ENCODE results near the gene LDLRAP1.

Gene LDLRAP1

DNA sequence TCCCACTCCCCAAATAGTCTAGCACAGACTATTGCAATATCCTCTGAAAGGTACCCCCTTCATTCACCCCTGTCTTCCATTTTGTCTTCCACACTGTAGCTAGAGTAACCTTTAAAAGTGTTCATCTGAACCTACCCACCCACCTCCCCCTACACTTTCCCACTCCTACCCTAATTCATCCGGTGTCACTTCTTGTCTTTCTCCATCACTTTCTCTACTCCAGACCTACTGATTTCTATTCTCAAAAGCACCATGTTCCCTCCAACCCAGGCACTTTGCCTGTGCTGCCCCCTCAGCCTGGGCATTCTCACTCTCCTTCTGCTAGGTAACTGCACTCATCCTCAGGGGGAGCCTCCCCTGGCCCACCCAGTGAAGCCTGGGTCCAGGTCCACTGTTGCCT, 68.4 kb downstream of the LDLRAP1 start:
- no peak for DNase-seq

DNA sequence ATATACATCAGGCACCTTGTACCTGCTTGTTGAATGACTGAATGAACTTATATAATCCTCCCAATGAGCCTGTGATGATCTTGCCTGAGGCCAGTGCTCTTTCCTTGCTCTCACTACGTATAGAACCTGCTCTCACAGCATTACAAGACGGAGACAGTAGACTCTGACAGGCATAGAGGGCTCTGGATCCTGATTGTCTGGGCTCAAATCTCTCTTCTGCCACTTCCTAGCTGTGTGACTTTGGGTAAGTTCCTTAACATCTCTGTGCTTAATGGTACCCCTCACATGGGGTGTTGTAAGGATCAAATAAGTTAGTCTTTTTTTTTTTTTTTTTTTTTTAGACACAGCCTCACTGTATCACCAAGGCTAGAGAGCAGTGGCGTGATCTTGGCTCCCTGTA, 69.0 kb downstream of the LDLRAP1 start:
- DNase-seq, result no peak

DNA sequence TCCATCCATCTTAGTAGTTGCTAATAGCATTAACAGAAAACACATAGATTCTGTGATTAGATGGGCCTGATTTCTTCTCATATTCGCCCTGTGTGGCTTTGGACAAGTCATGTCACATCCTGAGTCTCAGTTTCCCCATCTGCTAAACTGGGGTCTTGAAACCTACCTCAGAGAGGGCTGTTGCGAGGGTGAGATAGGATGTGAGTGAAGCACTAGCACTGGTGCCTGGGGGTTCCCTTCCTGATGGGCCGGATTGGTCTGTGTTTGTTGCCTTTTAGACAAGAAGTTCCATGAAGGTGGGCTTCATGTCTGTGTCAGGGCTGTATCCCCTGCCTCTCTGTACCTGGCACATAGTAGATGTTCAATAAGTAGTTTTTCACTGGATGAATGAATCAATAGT, 69.7 kb downstream of the LDLRAP1 start:
- no peak for DNase-seq

DNA sequence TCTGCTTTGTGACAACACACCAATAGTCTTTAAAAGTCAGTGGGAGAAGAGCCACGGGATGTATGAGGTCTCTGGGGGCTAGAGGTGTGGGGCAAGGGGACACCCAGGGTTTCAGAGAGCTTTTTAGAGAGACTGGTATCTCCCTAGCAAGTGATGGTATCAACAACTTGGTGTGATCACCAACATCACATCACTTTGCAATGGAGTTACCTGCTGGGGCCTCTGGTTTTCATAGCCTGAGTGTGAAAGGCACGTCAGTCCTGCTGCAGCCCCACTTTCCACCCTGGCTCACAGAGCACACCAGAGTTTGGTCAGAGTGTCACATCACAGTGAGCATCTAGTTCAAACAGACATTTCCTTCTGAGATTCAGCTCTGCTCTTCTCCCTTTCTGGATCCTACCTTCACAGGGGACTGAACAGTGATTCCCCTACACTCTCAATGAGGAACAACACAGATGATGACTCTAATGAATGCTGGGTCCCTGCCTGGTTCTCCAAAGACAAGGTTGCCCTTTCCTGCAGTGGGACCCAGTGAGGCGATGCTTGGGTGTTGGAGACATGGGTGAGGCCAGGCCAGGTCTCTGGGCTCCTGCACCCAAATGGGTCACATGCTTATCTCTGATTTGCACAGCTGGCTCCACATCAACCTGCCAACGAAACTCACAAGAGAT, 71.2 kb downstream of the LDLRAP1 start:
- DNase-seq, result no peak

DNA sequence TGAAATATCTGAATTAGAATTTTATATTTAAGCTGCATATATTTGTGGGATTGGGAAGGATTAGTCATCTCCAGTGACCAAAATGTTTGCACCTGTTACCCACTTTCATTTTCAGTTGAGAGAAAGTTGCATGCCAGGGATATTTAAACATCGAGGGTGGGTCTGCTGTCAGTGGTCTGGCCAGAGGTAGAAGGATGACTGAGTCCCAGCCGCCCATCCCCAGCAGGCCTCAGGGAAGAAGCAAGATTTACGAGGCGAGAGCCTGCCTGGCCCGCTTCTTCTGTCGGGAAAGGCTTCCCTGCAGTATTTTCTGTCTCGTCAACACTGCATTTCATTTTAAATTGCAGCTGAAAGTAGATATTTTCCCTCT, 71.8 kb downstream of the LDLRAP1 start:
- DNase-seq, result no peak

DNA sequence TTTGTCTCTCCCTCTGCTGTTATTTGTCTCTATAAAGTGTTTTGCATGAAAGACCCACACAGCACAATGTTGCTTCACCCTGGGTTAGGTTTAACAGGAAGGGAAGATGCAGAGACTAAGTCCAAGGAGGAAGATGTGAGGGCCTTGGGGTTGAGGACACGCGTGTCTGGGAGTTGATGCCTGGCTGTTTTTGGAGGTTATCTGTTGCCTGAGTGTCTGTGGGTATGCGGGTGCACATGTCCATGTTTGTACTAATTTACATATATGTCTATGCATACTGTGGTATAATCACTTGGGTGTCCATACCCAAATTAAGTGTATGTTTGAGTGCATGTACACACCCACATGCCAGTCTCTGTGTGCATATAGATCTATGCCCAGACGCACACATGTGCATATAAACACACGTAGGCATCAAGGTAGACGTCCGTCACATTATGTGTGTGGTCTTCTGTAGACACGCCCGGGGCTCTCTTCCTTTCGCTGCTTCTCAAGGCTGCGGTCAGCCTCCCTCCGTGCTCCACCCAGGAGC, 72.2 kb downstream of the LDLRAP1 start:
- DNase-seq, result no peak

DNA sequence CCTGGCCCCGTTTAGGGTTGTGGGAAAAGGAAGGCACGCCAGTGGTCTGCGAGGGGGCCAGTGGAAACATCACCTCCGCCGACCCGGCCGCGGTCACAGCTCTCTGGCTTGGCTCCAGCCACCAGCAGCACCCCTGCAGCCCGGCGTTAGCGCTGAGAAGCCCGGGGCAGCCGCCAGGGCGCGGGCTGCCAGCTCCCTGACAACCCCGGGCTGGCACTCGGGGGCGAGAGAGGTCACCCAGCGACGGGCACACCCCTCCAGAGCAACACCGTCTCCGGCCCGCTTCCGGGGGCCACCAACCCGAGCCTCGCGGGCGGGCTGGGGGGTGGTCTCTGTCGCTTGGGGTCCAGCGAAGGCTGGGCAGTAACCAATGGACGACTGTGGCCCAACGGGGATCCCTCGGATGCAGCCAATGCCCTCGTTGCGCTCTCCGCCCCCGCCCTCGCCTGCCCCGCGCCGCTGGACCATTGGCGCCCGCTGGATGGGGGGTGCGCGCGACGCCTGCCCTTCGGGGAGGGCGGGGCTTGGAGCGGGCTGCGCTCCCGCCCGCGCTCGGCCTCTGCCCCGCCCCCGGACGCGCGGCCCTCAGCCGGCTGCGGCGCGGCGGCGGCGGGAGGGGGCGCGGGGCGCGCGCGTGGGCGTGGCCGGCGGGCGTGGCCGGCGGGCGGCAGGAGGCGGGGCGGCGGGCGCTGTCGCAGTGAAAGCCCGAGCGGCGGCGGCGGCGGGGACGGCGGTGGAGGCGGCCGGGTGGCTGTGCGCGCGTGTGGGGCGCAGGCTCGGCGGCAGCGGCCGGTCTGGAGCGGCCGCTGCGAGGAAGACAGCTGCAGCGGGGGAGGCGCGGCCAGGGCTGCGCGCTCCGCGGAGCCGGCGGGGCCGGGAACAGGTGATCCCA, 72.9 kb downstream of the LDLRAP1 start, which contains the start of gene MAN1C1:
MAN1C1 (plus strand) TSS at position 697 of the 892 bp plus-strand sequence. CDS start 1,007 bp downstream, outside the sequence.
- DNase-seq, result peak; percentile 91

DNA sequence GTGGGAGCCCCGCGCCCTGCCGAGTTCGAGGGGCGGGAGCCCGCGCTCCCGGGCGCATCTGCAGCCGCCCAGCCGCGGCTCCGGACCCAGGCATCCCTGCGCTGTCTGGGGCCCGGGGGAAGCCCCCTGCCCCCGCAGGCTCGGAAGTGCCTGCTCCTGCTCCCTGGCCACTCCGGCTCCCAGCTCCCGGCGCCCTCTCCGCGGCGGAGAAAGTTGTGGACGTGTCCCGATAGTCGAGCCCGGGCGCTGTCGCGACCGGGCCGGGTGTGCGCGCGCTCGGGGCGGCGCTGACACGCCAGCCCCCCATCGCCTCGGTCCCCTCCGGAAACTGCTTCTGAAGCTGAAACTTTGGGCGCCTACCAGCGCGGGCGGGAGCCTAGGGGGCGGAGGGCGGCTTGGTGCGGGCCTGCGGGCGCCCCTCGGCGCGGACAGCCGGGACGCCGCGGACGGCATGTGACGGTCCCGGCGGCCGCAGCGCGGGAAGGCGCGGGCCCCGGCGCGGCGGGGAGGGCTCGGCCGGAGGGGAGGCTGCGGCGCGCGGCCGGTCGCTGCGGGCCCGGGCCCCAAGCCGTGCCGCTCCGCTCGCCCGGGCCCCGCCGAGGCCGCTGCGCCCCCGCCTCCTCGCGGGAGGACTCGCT, 73.7 kb downstream of the LDLRAP1 start:
- DNase-seq, result no peak

DNA sequence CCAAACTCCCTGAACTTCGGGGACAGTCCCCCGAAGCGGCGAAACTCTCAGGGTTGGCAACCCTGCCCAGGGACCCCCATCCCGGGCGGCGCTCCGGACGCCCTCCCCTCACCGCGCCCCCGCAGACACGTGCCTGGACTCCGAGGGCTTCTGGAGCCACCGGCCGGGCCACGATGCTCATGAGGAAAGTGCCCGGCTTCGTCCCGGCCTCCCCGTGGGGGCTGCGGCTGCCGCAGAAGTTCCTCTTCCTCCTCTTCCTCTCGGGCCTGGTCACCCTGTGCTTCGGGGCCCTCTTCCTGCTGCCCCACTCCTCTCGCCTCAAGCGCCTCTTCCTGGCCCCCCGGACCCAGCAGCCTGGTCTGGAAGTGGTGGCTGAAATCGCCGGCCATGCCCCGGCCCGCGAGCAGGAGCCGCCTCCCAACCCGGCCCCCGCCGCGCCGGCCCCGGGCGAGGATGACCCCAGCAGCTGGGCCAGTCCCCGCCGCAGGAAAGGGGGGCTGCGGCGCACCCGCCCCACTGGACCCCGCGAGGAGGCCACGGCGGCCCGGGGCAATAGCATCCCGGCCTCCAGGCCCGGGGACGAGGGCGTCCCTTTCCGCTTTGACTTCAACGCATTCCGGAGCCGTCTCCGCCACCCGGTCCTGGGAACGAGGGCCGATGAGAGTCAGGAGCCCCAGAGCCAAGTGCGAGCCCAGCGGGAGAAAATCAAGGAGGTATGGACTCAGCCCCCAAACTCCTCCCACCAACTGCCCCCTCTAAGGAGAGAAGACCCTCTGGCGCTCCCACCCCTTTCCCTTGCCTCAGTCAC, 74.4 kb downstream of the LDLRAP1 start:
- DNase-seq, result no peak

DNA sequence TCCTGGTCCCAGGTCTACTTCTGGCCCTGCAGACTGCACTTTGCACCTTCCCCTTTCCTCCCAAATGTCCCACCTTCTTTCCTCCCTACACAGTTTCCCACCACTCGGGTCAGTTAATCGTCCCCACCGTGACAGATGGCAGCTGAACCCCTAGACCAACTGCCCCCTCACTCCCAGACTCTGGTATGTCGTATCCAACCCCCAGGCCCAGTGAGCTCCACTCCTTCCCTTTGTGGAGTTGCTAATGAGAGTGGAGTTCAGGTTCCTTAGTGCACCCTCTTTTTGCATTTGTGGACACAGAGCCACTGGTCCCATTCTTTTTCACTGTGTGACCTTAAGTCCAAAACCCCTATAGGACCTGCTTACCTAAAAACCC, 75.0 kb downstream of the LDLRAP1 start:
- no peak for DNase-seq

Measured in NCI-H146 (cell line).